Hepatocyte (in vitro differentiated cells): ENCODE measurements around the gene ZNF771. TPM values are rescaled to one million over a fixed set of nuclear protein-coding genes. Genes with fewer than 3 reads are reported as not detected.

Source experiments
- DNase-seq: peaks from one replicate; pipeline ENCODE4 v3.0.0-alpha.2; 2016; ENCODE audit warnings: low spot score
- H2AFZ ChIP-seq: fragments of 200-600 bp; sonication (generic); 2 replicates; pipeline ENCODE4 v1.6.0; 2016; ENCODE audit warnings: antibody characterized with exemption, mild to moderate bottlenecking
- H3K27ac ChIP-seq: fragments of 200-600 bp; sonication (generic); 2 replicates; pipeline ENCODE4 v1.5.1; 2016; ENCODE audit warnings: mild to moderate bottlenecking
- H3K27me3 ChIP-seq: fragments of 200-600 bp; sonication (generic); 2 replicates; pipeline ENCODE4 v1.6.1; 2016
- H3K36me3 ChIP-seq: fragments of 200-600 bp; sonication (generic); replicated peaks from 2 replicates; pipeline ENCODE4 v1.5.1; 2016; ENCODE audit warnings: low read depth; ENCODE audit not compliant: insufficient read depth
- H3K4me1 ChIP-seq: fragments of 200-600 bp; sonication (generic); 2 replicates; pipeline ENCODE4 v1.5.1; 2016; ENCODE audit warnings: mild to moderate bottlenecking, moderate library complexity; ENCODE audit not compliant: insufficient read depth
- H3K4me2 ChIP-seq: fragments of 200-600 bp; sonication (generic); 2 replicates; pipeline ENCODE4 v1.6.0; 2016
- H3K4me3 ChIP-seq: fragments of 200-600 bp; sonication (generic); 2 replicates; pipeline ENCODE4 v1.5.1; 2016; ENCODE audit warnings: mild to moderate bottlenecking
- H3K79me2 ChIP-seq: fragments of 200-600 bp; sonication (generic); 2 replicates; pipeline ENCODE4 v1.6.0; 2017; ENCODE audit warnings: mild to moderate bottlenecking
- H3K9me2 ChIP-seq: fragments of 200-600 bp; sonication (generic); replicated peaks from 2 replicates; pipeline ENCODE4 v1.6.0; 2017; ENCODE audit warnings: mild to moderate bottlenecking; ENCODE audit not compliant: insufficient read depth
- H3K9me3 ChIP-seq: fragments of 200-600 bp; sonication (generic); 2 replicates; pipeline ENCODE4 v1.5.1; 2016; ENCODE audit warnings: low read depth, mild to moderate bottlenecking
- H4K20me1 ChIP-seq: fragments of 200-600 bp; sonication (generic); 2 replicates; pipeline ENCODE4 v1.6.0; 2016; ENCODE audit warnings: mild to moderate bottlenecking; ENCODE audit not compliant: insufficient read depth, poor library complexity, severe bottlenecking
- CTCF ChIP-seq: fragments of 200-600 bp; sonication (generic); IDR thresholded peaks from 2 replicates; pipeline ENCODE4 v1.5.1; 2016; ENCODE audit warnings: antibody characterized with exemption, mild to moderate bottlenecking; ENCODE audit not compliant: poor library complexity
- EZH2 ChIP-seq: fragments of 200-600 bp; sonication (generic); IDR thresholded peaks from 2 replicates; pipeline ENCODE4 v1.6.1; 2016; ENCODE audit warnings: antibody characterized with exemption, mild to moderate bottlenecking, borderline replicate concordance
- EZH2phosphoT487 ChIP-seq: fragments of 200-600 bp; sonication (generic); IDR thresholded peaks from one replicate; pipeline ENCODE4 v1.6.1; 2018; ENCODE audit warnings: antibody characterized with exemption, mild to moderate bottlenecking, low read depth, moderate library complexity; ENCODE audit not compliant: unreplicated experiment, severe bottlenecking
- WGBS: methylation state at CpG from one replicate; pipeline ENCODE4 v1.1.6; 2016; ENCODE audit warnings: low lambda C conversion rate; ENCODE audit errors: missing lambda C conversion rate; 5-methylcytosine and 5-hydroxymethylcytosine counted together
- polyA plus RNA-seq: library from polyadenylated mRNA; unstranded; fragments of >200 nt; fragmentation: Nextera tagmentation; extraction: Ambion mirVana; gene quantifications from 2 replicates; pipeline ENCODE4 v1.2.1, GENCODE V29; 2016
- total RNA-seq: library from RNA; depleted of rRNA; stranded (reverse); fragments of >200 nt; gene quantifications from 2 replicates; pipeline ENCODE4 v1.2.3, GENCODE V29; 2014

Gene ZNF771
- total and polyA plus RNA-seq, 2 experiments from 2014 or later, result 12.4 to 23.6 TPM

- Histone ChIP-seq H3K36me3 (no peaks in the 10 kb centered on the region), H3K9me2 (no peaks in the 10 kb centered on the region), H3K4me1 (peaks cover 8% of the 10 kb centered on the region), H3K27me3 (no peaks in the 10 kb centered on the region), H3K79me2 (peaks cover 7% of the 10 kb centered on the region), H2AFZ (peak overlapping the region; percentile 16), H3K9me3 (no peaks in the 10 kb centered on the region), H3K4me3 (no peak overlapping the region), H3K27ac (peak overlapping the region; percentile 75), H3K4me2 (peak overlapping the region; percentile 68), H4K20me1 (no peaks in the 10 kb centered on the region)
- WGBS, result 64% methylated on average over 31 of the region's 31 CpGs
- TF ChIP-seq CTCF, result no peak
- TF ChIP-seq EZH2, result no peak
- TF ChIP-seq EZH2phosphoT487, result no peak
- no peak for DNase-seq
These were observed 11.2 kb downstream of the ZNF771 start for GRCh38 chr16:30418350-30419181.

- Histone ChIP-seq H3K4me3 (no peak overlapping the region), H3K27ac (no peak overlapping the region), H3K9me3 (no peaks in the 10 kb centered on the region), H3K4me2 (no peak overlapping the region), H2AFZ (no peak overlapping the region), H3K36me3 (no peaks in the 10 kb centered on the region), H3K9me2 (no peaks in the 10 kb centered on the region), H4K20me1 (no peaks in the 10 kb centered on the region), H3K4me1 (peaks cover 8% of the 10 kb centered on the region), H3K79me2 (peaks cover 3% of the 10 kb centered on the region), H3K27me3 (no peaks in the 10 kb centered on the region)
- TF ChIP-seq EZH2 (no peak), CTCF (no peak), EZH2phosphoT487 (no peak)
- 89% methylated on average over 5 of the region's 5 CpGs for whole genome bisulfite sequencing
- DNase-seq, result no peak
These were observed 13.6 kb downstream of the ZNF771 start for GRCh38 chr16:30421010-30421409.

GRCh38 chr16:30428055-30428454 lies 20.6 kb downstream of the ZNF771 start:
- Histone ChIP-seq H3K4me3 (no peak overlapping the region), H3K27ac (no peak overlapping the region), H3K4me1 (peaks cover 3% of the 10 kb centered on the region), H3K9me3 (no peaks in the 10 kb centered on the region), H3K36me3 (no peaks in the 10 kb centered on the region), H2AFZ (no peak overlapping the region), H3K9me2 (no peaks in the 10 kb centered on the region), H3K4me2 (no peak overlapping the region), H4K20me1 (no peaks in the 10 kb centered on the region), H3K27me3 (no peaks in the 10 kb centered on the region), H3K79me2 (peaks cover 13% of the 10 kb centered on the region)
- 100% methylated on average over 4 of the region's 4 CpGs for WGBS
- DNase-seq, result no peak
- TF ChIP-seq EZH2phosphoT487 (no peak), EZH2 (no peak), CTCF (no peak)
